ENCODE data around the gene CD109.
"Not testable (repeated sequence)": the region's sequence is repeated elsewhere in the genome, so short reads cannot be mapped to it uniquely, and the experiment has no call there.

CD109 gene

DNA sequence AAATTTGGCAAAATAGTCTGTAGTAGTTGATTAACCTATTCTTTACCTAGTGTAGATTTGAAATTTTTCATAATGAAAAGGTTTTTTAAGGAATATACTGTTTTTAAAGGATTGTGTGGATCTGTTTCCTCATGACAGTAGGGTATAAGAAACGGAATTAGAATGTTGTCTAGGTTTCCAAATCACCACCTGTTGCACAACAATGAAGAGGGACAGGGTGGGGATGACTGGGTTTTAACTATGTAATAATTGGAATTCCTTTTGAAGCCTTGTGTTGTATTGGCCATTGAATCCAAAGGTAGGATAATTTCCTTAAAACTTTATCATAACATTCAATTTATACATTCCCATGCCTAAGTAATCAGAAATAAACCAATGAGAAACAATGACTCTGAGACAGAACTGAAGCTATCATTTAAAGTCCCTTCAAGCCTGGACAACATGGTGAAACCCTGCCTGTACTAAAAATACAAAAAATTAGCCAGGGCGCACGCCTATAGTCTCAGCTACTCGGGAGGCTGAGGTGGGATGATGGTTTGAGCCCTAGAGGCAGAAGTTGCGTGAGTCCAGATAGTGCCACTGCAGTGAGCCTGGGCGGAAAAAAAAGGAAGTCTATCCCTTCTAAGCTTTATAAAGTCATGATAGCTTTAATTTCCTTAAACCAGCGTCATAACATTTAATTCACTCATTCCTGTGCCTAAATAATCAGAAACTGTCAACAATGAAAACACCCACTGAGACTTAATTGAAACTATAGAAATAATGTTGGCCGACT is 23.9 kb upstream of the CD109 start:
- Mint-ChIP-seq H3K9me3 (no peaks in the 10 kb centered on the region), H3K4me1 (peaks cover 14% of the 10 kb centered on the region), H3K27me3 (peaks cover 41% of the 10 kb centered on the region), H3K4me3 (no peak overlapping the region), H3K36me3 (ENCODE audit: low read depth) (no peaks in the 10 kb centered on the region), H3K27ac (no peak overlapping the region)
- DNase-seq (no peak), ATAC-seq (no peak)

DNA sequence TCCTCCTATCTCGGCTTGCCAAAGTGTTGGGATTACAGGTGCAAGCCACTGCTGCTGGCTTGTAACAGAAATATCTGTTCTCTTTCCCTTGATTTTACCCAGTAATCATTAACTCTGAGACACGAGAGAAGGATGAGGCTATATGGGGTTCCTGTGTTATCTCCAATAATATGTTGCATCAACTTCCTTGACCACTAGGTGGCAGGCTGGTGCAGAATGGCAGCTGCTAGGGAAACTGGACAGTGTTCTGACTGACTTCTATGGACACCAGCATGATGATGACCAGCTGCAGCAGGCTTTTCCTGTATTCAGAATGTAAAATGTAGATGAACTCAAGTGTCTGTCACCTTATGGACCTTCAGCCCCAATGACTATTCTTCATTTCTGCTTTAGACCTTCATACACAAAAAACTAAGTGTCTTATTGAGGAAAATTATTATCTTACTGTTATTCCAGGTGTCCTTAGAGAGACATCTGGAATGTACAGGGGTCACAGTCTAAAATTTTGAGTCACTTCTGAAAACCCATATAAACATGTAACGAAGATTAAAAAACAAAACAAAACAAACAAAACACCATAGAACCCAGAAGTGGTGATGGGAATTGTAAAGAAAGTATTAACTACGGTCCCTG is 20.4 kb upstream of the CD109 start:
- H3K27ac Mint-ChIP-seq = no peak overlapping the region
- peaks cover 30% of the 10 kb centered on the region for H3K27me3 Mint-ChIP-seq
- H3K4me1 Mint-ChIP-seq = no peaks in the 10 kb centered on the region
- no peaks in the 10 kb centered on the region for H3K36me3 Mint-ChIP-seq (ENCODE audit: low read depth)
- ATAC-seq (peak; percentile 84), DNase-seq (peak; percentile 78)
- no peak overlapping the region for H3K4me3 Mint-ChIP-seq
- no peaks in the 10 kb centered on the region for H3K9me3 Mint-ChIP-seq

DNA sequence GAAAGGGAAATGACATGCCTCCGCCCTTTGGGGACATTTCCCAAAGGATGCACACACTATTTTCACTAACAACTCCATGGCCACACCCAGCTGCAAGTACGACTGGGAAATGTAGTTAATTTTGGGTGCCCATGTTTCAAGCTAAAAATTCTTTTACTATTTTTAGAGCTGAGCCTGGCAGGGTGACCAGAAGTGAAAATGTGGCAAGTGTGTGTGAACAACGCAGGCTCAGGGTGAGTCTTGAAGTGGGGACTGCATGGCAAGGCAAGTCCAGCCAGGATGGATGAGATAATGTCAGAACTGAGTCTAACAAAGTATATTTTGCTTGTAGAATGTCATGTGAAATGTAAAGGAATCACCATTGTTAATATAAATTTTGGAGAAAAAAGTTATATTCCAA is 17.0 kb upstream of the CD109 start:
- ATAC-seq (no peak), DNase-seq (no peak)
- Mint-ChIP-seq H3K27ac (no peak overlapping the region), H3K4me3 (no peak overlapping the region), H3K4me1 (no peaks in the 10 kb centered on the region), H3K9me3 (peaks cover 10% of the 10 kb centered on the region), H3K36me3 (ENCODE audit: low read depth) (no peaks in the 10 kb centered on the region), H3K27me3 (peaks cover 18% of the 10 kb centered on the region)

DNA sequence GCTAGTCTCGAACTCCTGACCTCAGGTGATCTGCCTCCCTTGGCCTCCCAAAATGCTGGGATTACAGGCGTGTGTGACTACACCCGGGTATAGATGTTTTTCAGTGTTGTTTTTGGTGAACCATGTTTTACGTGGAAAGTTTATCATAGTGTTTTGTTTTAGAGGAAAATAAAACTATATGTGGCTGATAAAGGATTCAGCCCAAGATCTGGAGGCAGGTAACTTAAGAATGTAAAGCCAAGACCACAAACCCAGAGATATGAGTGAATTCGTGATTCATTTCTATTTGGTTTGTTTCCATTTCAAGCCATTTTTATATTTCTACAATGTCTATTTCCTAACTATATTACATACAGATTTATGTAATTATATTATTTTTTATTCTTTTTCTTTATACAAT is 16.2 kb upstream of the CD109 start:
- H3K27ac Mint-ChIP-seq; H3K4me3 Mint-ChIP-seq; H3K9me3 Mint-ChIP-seq; H3K4me1 Mint-ChIP-seq; ATAC-seq; DNase-seq; H3K36me3 Mint-ChIP-seq (ENCODE audit: low read depth): not testable (repeated sequence)
- peaks cover 19% of the 10 kb centered on the region for H3K27me3 Mint-ChIP-seq

- H3K27me3 Mint-ChIP-seq = peaks cover 19% of the 10 kb centered on the region
Measured at GRCh38 chr6:73680289-73680918, 15.6 kb upstream of the CD109 start.

DNA sequence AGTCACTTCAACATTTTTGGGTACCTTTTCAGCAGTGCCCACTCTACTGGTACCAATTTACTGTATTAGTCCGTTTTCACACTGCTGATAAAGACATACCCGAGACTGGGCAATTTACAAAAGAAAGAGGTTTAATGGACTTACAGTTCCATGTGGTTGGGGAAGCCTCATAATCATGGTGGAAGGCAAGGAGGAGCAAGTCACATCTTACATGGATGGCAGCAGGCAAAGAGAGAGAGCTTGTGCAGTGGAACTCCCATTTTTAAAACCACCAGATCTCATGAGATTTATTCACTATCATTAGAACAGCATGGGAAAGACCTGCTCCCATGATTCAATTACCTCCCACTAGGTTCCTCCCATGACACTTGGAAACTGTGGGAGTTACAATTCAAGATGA is 12.4 kb upstream of the CD109 start:
- H3K4me3 Mint-ChIP-seq; H3K9me3 Mint-ChIP-seq; H3K4me1 Mint-ChIP-seq; DNase-seq; H3K27ac Mint-ChIP-seq; ATAC-seq; H3K36me3 Mint-ChIP-seq (ENCODE audit: low read depth): not testable (repeated sequence)
- H3K27me3 Mint-ChIP-seq = peaks cover 36% of the 10 kb centered on the region

More at GRCh38 chr6:73680289-73680918, 15.6 kb upstream of the CD109 start:
- no peak overlapping the region for H3K4me3 Mint-ChIP-seq
- ATAC-seq (no peak), DNase-seq (no peak)
- no peak overlapping the region for H3K27ac Mint-ChIP-seq
- peaks cover 10% of the 10 kb centered on the region for H3K9me3 Mint-ChIP-seq
- H3K36me3 Mint-ChIP-seq (ENCODE audit: low read depth) = peaks cover 3% of the 10 kb centered on the region
- no peaks in the 10 kb centered on the region for H3K4me1 Mint-ChIP-seq

GRCh38 chr6:73688351-73688750 is 7.7 kb upstream of the CD109 start:
- peaks cover 5% of the 10 kb centered on the region for H3K9me3 Mint-ChIP-seq
- peaks cover 57% of the 10 kb centered on the region for H3K27me3 Mint-ChIP-seq
- DNase-seq (no peak), ATAC-seq (no peak)
- H3K36me3 Mint-ChIP-seq (ENCODE audit: low read depth) = peaks cover 5% of the 10 kb centered on the region
- no peak overlapping the region for H3K27ac Mint-ChIP-seq
- no peak overlapping the region for H3K4me3 Mint-ChIP-seq
- H3K4me1 Mint-ChIP-seq = peaks cover 8% of the 10 kb centered on the region

GRCh38 chr6:73690056-73690455 is 5.9 kb upstream of the CD109 start:
- Mint-ChIP-seq H3K27ac (no peak overlapping the region), H3K4me1 (peaks cover 17% of the 10 kb centered on the region), H3K27me3 (peaks cover 57% of the 10 kb centered on the region), H3K4me3 (no peak overlapping the region), H3K36me3 (ENCODE audit: low read depth) (peaks cover 2% of the 10 kb centered on the region), H3K9me3 (no peaks in the 10 kb centered on the region)
- ATAC-seq (no peak), DNase-seq (no peak)

- H3K27ac Mint-ChIP-seq = no peak overlapping the region
- H3K9me3 Mint-ChIP-seq = no peaks in the 10 kb centered on the region
- H3K4me1 Mint-ChIP-seq = peaks cover 27% of the 10 kb centered on the region
- H3K27me3 Mint-ChIP-seq = peaks cover 51% of the 10 kb centered on the region
- no peak for ATAC-seq
- no peak overlapping the region for H3K4me3 Mint-ChIP-seq
- peaks cover 2% of the 10 kb centered on the region for H3K36me3 Mint-ChIP-seq (ENCODE audit: low read depth)
- no peak for DNase-seq
Measured at GRCh38 chr6:73691512-73691911, 4.5 kb upstream of the CD109 start.

DNA sequence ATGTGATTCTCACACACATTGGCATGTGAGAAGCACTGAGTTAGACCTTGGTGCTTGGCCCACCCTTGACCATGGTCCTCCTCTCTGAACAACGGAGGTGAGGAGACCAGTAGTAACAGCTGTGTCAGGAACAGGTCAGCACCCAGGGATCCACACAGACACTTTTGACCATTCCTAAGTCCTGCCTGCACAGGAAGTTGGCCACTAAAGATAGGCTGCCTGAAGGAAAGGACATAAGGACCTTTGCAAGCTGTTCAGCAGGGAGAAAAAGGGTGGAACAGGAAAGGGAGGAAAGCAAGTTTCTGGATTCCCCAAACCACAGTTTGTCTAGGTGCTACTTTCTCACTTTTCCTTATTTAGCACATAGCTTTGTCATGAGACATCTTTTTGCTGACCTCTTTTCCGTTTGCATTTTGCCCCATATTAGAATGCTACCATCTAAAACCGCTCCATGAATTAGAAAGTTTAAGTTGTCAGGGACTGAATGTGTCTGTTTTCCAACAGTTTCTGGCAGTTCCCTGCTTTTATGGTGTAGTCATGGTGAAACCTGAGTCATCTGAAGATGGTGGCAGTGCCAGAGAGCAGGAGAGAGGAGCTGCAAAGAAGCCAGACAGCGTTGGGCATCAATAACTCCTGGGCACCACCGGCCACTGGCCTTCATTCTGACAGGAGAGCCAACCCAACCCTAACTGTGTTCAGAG is 1.1 kb upstream of the CD109 start:
- H3K4me1 Mint-ChIP-seq = peaks cover 48% of the 10 kb centered on the region
- peak; percentile 0 for ATAC-seq
- H3K27ac Mint-ChIP-seq = peak overlapping the region; percentile 94
- H3K4me3 Mint-ChIP-seq = peak overlapping the region; percentile 84
- peaks cover 24% of the 10 kb centered on the region for H3K36me3 Mint-ChIP-seq (ENCODE audit: low read depth)
- peaks cover 38% of the 10 kb centered on the region for H3K27me3 Mint-ChIP-seq
- H3K9me3 Mint-ChIP-seq = no peaks in the 10 kb centered on the region
- DNase-seq = no peak

- H3K36me3 Mint-ChIP-seq (ENCODE audit: low read depth) = peaks cover 35% of the 10 kb centered on the region
- peak overlapping the region; percentile 94 for H3K27ac Mint-ChIP-seq
- DNase-seq (no peak), ATAC-seq (no peak)
- H3K4me1 Mint-ChIP-seq = peaks cover 52% of the 10 kb centered on the region
- peak overlapping the region; percentile 84 for H3K4me3 Mint-ChIP-seq
- H3K27me3 Mint-ChIP-seq = peaks cover 19% of the 10 kb centered on the region
- no peaks in the 10 kb centered on the region for H3K9me3 Mint-ChIP-seq
Measured at GRCh38 chr6:73696966-73697655, 1.1 kb downstream of the CD109 start.

DNA sequence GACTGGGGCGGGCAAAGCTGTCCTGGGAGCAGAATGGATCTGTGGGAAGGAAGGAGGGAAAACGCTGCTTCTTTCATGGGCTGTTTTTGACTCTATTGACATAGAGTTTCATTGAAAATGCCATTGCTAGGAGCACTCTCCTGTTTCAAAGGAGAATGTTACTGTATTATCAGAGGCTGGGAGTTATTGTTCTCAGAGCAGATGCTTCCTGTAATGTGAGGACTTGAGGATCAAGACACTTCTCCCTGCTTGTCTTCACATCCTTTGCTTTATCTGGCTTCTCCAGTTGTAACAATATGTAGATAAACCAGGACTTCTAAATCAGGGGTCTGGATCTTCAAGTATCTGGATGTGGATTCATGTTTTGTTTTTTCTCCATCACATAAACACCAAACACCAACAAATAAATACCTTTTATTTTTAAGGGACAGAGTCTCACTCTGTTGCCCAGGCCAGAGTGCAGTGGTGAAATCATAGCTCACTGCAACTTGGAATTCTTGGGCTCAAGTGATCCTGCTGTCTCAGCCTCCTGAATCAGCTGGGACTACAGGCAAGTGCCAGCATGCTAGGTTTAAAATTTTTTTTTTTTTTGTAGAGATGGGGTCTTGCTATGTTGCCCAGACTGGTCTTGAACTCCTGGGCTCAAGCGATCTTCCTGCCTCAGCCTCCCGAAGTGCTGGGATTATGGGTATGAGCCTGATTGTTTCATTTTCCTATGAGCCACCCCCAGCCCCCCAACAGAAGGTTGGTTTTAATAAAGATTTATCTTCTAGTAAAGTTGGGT is 3.9 kb downstream of the CD109 start:
- H3K9me3 Mint-ChIP-seq = no peaks in the 10 kb centered on the region
- no peak overlapping the region for H3K27ac Mint-ChIP-seq
- peaks cover 44% of the 10 kb centered on the region for H3K36me3 Mint-ChIP-seq (ENCODE audit: low read depth)
- H3K4me3 Mint-ChIP-seq = no peak overlapping the region
- peaks cover 70% of the 10 kb centered on the region for H3K4me1 Mint-ChIP-seq
- ATAC-seq = no peak
- no peak for DNase-seq
- peaks cover 9% of the 10 kb centered on the region for H3K27me3 Mint-ChIP-seq

DNA sequence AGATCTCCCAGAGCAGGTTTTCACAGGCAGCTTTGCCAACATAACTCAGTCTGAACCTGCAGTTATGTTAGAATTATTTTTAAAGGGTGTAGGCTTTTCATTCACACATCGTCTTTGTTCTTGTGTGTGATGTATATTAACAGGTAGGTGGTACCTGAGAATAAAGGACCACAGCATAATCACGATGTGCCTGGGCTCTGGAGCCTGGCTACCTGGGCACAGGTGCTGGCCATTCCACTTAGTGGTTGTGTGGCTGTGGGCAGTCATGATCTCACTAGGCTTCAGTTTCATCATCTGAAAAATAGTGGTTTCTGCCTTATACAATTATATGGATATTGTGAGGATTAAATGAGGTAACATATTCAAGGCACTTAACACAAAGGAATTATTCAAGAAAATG is 6.4 kb downstream of the CD109 start:
- Mint-ChIP-seq H3K4me3 (no peak overlapping the region), H3K27me3 (peaks cover 9% of the 10 kb centered on the region), H3K27ac (peak overlapping the region; percentile 19), H3K36me3 (ENCODE audit: low read depth) (peaks cover 40% of the 10 kb centered on the region), H3K9me3 (no peaks in the 10 kb centered on the region), H3K4me1 (peaks cover 49% of the 10 kb centered on the region)
- DNase-seq (no peak), ATAC-seq (no peak)

All from activated naive CD8-positive, alpha-beta T cell treated with anti-CD3 and anti-CD28 coated beads, Interleukin-2, amount 50 U/mL, for 24 hours (primary cell).